ENCODE data around the gene MECR. TPM values are rescaled to one million over a fixed set of nuclear protein-coding genes. Genes with fewer than 3 reads are reported as not detected.

Gene MECR
- total and polyA plus RNA-seq, 10 of the 15 experiments (the other 5 are each of a cell fraction or from before 2014, with no cell fraction given): 7.6 to 66.3 (median 38.7) TPM

DNA sequence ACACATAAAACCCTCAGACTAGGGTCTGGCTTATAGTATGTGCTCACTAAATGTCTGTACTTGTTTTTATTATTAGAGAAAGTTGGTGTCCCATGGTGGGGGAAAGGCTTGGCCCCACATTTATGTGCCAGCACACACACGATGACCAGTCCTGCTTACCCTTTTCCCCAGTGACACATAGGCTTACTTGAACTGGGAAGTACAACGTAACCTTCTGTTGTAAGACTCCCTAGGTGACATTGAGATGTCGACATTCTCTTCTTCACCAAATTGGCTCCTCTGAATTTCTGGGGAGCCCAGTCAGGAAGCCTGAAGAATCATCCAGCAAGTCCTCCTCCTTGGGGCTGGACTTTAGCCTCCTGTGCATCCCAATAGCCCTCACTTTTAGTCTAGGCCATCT is 1.7 kb upstream of the MECR start:
- POLR2A ChIA-PET: no interaction called here
- DNase-seq (ENCODE audit: low read depth, low spot score): no peak

More for the DNA sequence above, 1.7 kb upstream of the MECR start:
- no peaks in the 10 kb centered on the region for H4K20me1 ChIP-seq (ENCODE audit: control insufficient read depth, insufficient read depth)
- SMC1A ChIA-PET (ENCODE audit: uncharacterized antibody, unreplicated experiment): no interaction called here
- no peaks in the 10 kb centered on the region for H3K9me3 ChIP-seq (replicated peaks; ENCODE audit: control insufficient read depth, insufficient read depth, low read length)
- FAIRE-seq (no peak), ATAC-seq (no peak)
- RAD21 ChIA-PET (ENCODE audit: unreplicated experiment): no interaction called here
- in situ Hi-C loops (cut with MboI): loop anchor here (10.0 kb wide), 1 partner anchor 1682 kb away; no protein-coding TSS in a partner anchor
- TF ChIP-seq MXI1 (IDR thresholded peaks at IDR 0.05; ENCODE audit: low read depth, low read length) (no peak), PML (IDR thresholded peaks at IDR 0.05; ENCODE audit: low read length) (no peak), SP1 (IDR thresholded peaks at IDR 0.05; ENCODE audit: low read depth, low read length) (no peak), DPF2 (IDR thresholded peaks at IDR 0.05) (no peak), PAX5 (IDR thresholded peaks at IDR 0.05; ENCODE audit: borderline replicate concordance, low read depth, low read length) (no peak), MTA3 (IDR thresholded peaks at IDR 0.05; ENCODE audit: borderline replicate concordance, low read length) (no peak), ZNF384 (IDR thresholded peaks at IDR 0.05; ENCODE audit: borderline replicate concordance, low read depth, low read length) (no peak), ZNF622 (IDR thresholded peaks at IDR 0.05) (no peak), ZBTB33 (IDR thresholded peaks at IDR 0.05) (no peak), YY1 (IDR thresholded peaks at IDR 0.05; ENCODE audit: low read depth, low read length) (no peak), YBX1 (IDR thresholded peaks at IDR 0.05) (no peak), SRF (IDR thresholded peaks at IDR 0.05; ENCODE audit: low read depth in 2 of 2, low read length in 2 of 2) (no peak), HDGF (IDR thresholded peaks at IDR 0.05) (no peak), LARP7 (IDR thresholded peaks at IDR 0.05) (no peak), IKZF1 (conservative IDR thresholded peaks at IDR 0.05) (no peak), NR2F1 (conservative IDR thresholded peaks at IDR 0.05) (no peak), TAF1 (IDR thresholded peaks at IDR 0.05; ENCODE audit: borderline replicate concordance, low read depth, low read length) (no peak)
- TF ChIP-seq, protein P1, sequence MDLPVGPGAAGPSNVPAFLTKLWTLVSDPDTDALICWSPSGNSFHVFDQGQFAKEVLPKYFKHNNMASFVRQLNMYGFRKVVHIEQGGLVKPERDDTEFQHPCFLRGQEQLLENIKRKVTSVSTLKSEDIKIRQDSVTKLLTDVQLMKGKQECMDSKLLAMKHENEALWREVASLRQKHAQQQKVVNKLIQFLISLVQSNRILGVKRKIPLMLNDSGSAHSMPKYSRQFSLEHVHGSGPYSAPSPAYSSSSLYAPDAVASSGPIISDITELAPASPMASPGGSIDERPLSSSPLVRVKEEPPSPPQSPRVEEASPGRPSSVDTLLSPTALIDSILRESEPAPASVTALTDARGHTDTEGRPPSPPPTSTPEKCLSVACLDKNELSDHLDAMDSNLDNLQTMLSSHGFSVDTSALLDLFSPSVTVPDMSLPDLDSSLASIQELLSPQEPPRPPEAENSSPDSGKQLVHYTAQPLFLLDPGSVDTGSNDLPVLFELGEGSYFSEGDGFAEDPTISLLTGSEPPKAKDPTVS (IDR thresholded peaks at IDR 0.05; ENCODE audit: low read depth, low read length): no peak
- H3K36me3 ChIP-seq (ENCODE audit: control insufficient read depth in 2 of 2, insufficient read depth in 2 of 2, low read length in 1 of 2): no peaks in the 10 kb centered on the region
- BruUV-seq (replicated peaks): no TSS peak
- peaks cover 11% of the 10 kb centered on the region for H3K79me2 ChIP-seq (ENCODE audit: control insufficient read depth, insufficient read depth, low read length)
- WGBS (ENCODE audit: insufficient coverage, insufficient replicate concordance, low lambda C conversion rate, missing lambda C conversion rate): 14% methylated on average over 3 of the region's 3 CpGs
- no peak overlapping the region for H3K4me3 ChIP-seq
- CTCF ChIA-PET: interaction anchor here (1.2 to 1.7 kb wide), 3 partner anchors 30 to 1476 kb away, joined by 3 to 4 read pairs (median 4); partner anchors contain the start of gene SRSF4
- no peak overlapping the region for H2AFZ ChIP-seq (ENCODE audit: control insufficient read depth, low read depth, low read length)
- H3K27me3 ChIP-seq (replicated peaks in 1 of 2; ENCODE audit: control insufficient read depth in 2 of 2, insufficient read depth in 2 of 2, low read length in 1 of 2): peaks cover 7 to 8% of the 10 kb centered on the region in 2 experiments; a peak in 3 of 4 replicates
- no peak overlapping the region for H3K9ac ChIP-seq (ENCODE audit: control insufficient read depth, insufficient read depth, low read length)
- intact Hi-C loops (cut with micrococcal nuclease; ENCODE audit: unreplicated experiment): no loop called here
- H3K4me1 ChIP-seq (ENCODE audit: control insufficient read depth, insufficient read depth, low read length): peaks cover 12% of the 10 kb centered on the region
- H3K27ac ChIP-seq (ENCODE audit: control insufficient read depth, insufficient read depth): no peak overlapping the region
- no peak overlapping the region for H3K4me2 ChIP-seq (ENCODE audit: control insufficient read depth, insufficient read depth)
